Panc1 (cell line): Measurements from ENCODE around the gene WHAMM. TPM values are rescaled to one million over a fixed set of nuclear protein-coding genes. Genes with fewer than 3 reads are reported as not detected.

Source experiments
- ATAC-seq: fragments of 200-7000 bp; cut with Tn5 transposase; 2 replicates; pipeline ENCODE4 v1.9.1; 2020; ENCODE audit warnings: mild to moderate bottlenecking, moderate library complexity
- BruUV-seq: library from RNA; stranded (reverse); fragments of 400-500 nt; replicated peaks from 2 replicates; lab custom pipeline; 2021; lab: Mats Ljungman, UMichigan
- CTCF ChIA-PET: fragments of 300-600 bp; sonication (Branson Sonifier 250); formaldehyde crosslinking; loops from one replicate; lab custom pipeline; 2022; ENCODE audit warnings: antibody characterized with exemption; lab: Charles Lee
- POLR2A ChIA-PET: fragments of 300-600 bp; sonication (Branson Sonifier 250); formaldehyde crosslinking; loops from one replicate; lab custom pipeline; 2022; ENCODE audit warnings: antibody characterized with exemption; lab: Charles Lee
- DNase-seq: peaks from one replicate; pipeline ENCODE4 v3.0.0-alpha.2; 2010; ENCODE audit warnings: low read depth, low spot score
- H3K27ac ChIP-seq: 2 replicates; pipeline ENCODE4 v1.5.1; 2011; ENCODE audit warnings: mild to moderate bottlenecking, low read length, inconsistent platforms
- H3K27me3 ChIP-seq: fragments of 200-500 bp; sonication (Bioruptor generic); 2 replicates; pipeline ENCODE4 v1.6.0; 2014; ENCODE audit warnings: low read length, inconsistent platforms; ENCODE audit not compliant: control insufficient read depth, insufficient read depth
- H3K36me3 ChIP-seq: fragments of 200-500 bp; sonication (Bioruptor generic); 2 replicates; pipeline ENCODE4 v1.5.1; 2014; ENCODE audit warnings: inconsistent platforms, mild to moderate bottlenecking, low read length, moderate library complexity; ENCODE audit not compliant: control insufficient read depth, insufficient read depth
- H3K4me1 ChIP-seq: 2 replicates; pipeline ENCODE4 v1.5.1; 2011; ENCODE audit warnings: inconsistent platforms, mild to moderate bottlenecking, low read length, moderate library complexity; ENCODE audit not compliant: control insufficient read depth, insufficient read depth
- H3K4me3 ChIP-seq, 2 experiments: 2 replicates each; pipeline ENCODE4 v1.5.1; 2011 to 2012; ENCODE audit warnings: low read depth in 2 of 2, low read length in 2 of 2, mild to moderate bottlenecking in 2 of 2, inconsistent platforms in 1 of 2, moderate library complexity in 1 of 2
- H3K9me3 ChIP-seq: fragments of 200-500 bp; sonication (Bioruptor generic); 2 replicates; pipeline ENCODE4 v1.5.1; 2014; ENCODE audit warnings: low read depth, mild to moderate bottlenecking, inconsistent platforms, low read length, moderate library complexity; ENCODE audit not compliant: control insufficient read depth, insufficient read depth
- CTCF ChIP-seq: fragments of 450-650 bp; IDR thresholded peaks from 2 replicates; pipeline ENCODE4 v1.5.1; 2017; ENCODE audit warnings: mild to moderate bottlenecking
- POLR2AphosphoS5 ChIP-seq: IDR thresholded peaks from 2 replicates; pipeline ENCODE4 v1.6.1; 2012; ENCODE audit warnings: mild to moderate bottlenecking, low read depth, low read length, moderate library complexity
- REST ChIP-seq, 2 experiments: IDR thresholded peaks; 2 replicates each; pipeline ENCODE4 v1.6.1; 2011 to 2012; ENCODE audit warnings: low read depth in 2 of 2, control low read depth in 1 of 2, low read length in 1 of 2, mild to moderate bottlenecking in 1 of 2, moderate library complexity in 1 of 2; ENCODE audit not compliant: insufficient read depth in 1 of 2
- SIN3A ChIP-seq: IDR thresholded peaks from 2 replicates; pipeline ENCODE4 v1.6.1; 2012; ENCODE audit warnings: low read depth, mild to moderate bottlenecking, low read length, moderate library complexity, borderline replicate concordance; ENCODE audit not compliant: insufficient read depth
- TCF7L2 ChIP-seq: IDR thresholded peaks from 2 replicates; pipeline ENCODE4 v1.6.1; 2011; ENCODE audit warnings: mild to moderate bottlenecking, low read depth, low read length, inconsistent platforms
- in situ Hi-C: cut with HindIII; loops from 2 replicates; pipeline ENCODE4 v1.10.0; 2016; ENCODE audit warnings: low sequenced_read_pairs, low pct_unique_long_range_greater_than_20kb
- intact Hi-C: fragments of 100-400 bp; cut with micrococcal nuclease; formaldehyde crosslinking; loops from one replicate; pipeline ENCODE4 v1.10.0; 2022; ENCODE audit not compliant: unreplicated experiment
- total RNA-seq: library from RNA; stranded (reverse); gene quantifications from one replicate; pipeline ENCODE4 v1.2.1, GENCODE V29; 2021; ENCODE audit not compliant: unreplicated experiment

The WHAMM gene
- total RNA-seq, 1 experiment from 2014 or later = 8.8 TPM

GRCh38 chr15:82831894-82832600 is 22.6 kb downstream of the WHAMM start:
- TF ChIP-seq SIN3A (no peak), CTCF (no peak), REST (IDR thresholded peaks at IDR 0.05; ENCODE audit: insufficient read depth in 1 of 2, low read depth in 2 of 2, low read length in 1 of 2) (no peak), POLR2AphosphoS5 (no peak), TCF7L2 (no peak)
- POLR2A ChIA-PET = no interaction called here
- in situ Hi-C loops (no loop called here), intact Hi-C loops (no loop called here)
- no peak for DNase-seq
- H3K4me1 ChIP-seq = peaks cover 16% of the 10 kb centered on the region
- H3K36me3 ChIP-seq = peaks cover 30% of the 10 kb centered on the region
- H3K9me3 ChIP-seq = no peaks in the 10 kb centered on the region
- ATAC-seq = no peak
- no peaks in the 10 kb centered on the region for H3K27me3 ChIP-seq
- CTCF ChIA-PET = no interaction called here
- no TSS peak for BruUV-seq
- no peak overlapping the region for H3K4me3 ChIP-seq
- H3K27ac ChIP-seq = no peak overlapping the region

GRCh38 chr15:82832601-82833361 is 23.4 kb downstream of the WHAMM start:
- in situ Hi-C loops (no loop called here), intact Hi-C loops (no loop called here)
- ChIA-PET POLR2A (no interaction called here), CTCF (no interaction called here)
- no TSS peak for BruUV-seq
- peak; percentile 71 for DNase-seq
- TF ChIP-seq SIN3A (no peak), POLR2AphosphoS5 (no peak), REST (IDR thresholded peaks at IDR 0.05; ENCODE audit: insufficient read depth in 1 of 2, low read depth in 2 of 2, low read length in 1 of 2) (no peak), TCF7L2 (no peak), CTCF (no peak)
- H3K4me3 ChIP-seq = no peak overlapping the region
- H3K9me3 ChIP-seq = no peaks in the 10 kb centered on the region
- H3K27me3 ChIP-seq = no peaks in the 10 kb centered on the region
- H3K27ac ChIP-seq = no peak overlapping the region
- H3K4me1 ChIP-seq = peaks cover 16% of the 10 kb centered on the region
- peaks cover 26% of the 10 kb centered on the region for H3K36me3 ChIP-seq
- ATAC-seq = peak; percentile 79
